GM10847 (cell line): ENCODE results near the gene TSPEAR.

Experiments used
- POLR2A ChIP-seq: IDR thresholded peaks from 2 replicates; pipeline ENCODE4 v1.6.1; 2011; ENCODE audit not compliant: insufficient read length; ENCODE audit errors: extremely low read depth

The TSPEAR gene

DNA sequence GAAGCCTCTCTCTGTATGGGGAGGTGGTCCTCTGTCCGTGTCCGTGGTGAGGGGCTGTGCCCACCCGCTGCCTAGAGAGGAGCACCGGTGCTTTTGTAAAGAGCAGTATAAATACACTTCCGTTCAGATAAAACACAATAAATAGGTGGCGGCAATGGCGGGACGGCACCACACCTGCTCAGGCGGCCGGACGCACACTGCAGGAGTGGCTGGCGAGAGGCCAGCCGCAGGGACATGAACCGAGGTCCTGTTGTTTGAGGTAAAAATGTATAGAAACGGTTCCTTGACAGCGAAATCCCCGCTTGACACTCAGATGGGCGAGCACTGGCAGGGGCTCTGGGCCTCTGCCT lies 212.2 kb downstream of the TSPEAR start:
- TF ChIP-seq POLR2A, result no peak

DNA sequence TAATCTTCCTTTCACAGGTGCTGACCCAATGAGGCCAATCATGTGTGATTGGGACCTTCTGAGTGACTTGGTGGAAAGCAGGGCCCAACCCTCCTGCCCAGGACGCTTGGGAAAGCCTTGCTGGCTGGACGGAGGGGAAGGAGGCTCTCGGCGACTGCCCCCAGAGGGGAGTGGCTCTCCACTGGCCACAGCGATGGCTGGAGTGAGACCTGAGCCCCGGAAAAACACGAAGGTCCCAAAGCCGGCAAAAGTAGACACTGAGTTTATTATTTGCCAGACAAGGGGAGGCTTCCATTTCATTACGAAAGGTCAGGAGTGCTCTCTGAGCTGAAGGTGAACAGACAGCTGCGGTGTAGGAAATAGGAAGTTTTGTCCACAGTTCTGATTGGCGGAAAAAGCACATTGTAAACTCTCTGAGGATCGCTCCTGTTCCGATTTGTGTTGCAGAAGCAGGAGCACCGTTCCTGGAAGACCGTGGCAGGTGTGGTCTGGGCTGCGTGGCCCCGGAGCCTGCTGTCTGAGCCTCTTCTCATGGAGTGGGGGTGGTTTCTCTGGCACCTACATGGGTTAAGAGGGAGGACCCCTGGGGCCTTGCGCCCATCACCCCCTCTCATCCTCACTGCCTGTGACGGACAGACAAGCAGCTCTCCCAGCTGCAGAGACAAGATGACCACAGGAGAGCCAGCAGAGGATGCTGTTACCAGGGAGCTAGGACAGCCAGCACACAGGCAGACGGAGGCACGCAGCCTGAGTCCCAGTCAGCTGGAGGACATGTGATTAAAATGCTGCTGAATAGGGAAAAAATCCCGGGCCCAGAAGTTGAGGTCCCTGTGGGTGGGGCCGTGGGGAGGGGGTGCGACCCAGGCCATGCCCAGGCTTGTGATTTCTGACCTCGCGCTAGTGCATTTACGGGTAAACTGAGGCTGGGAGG lies 212.8 kb downstream of the TSPEAR start:
- no peak for TF ChIP-seq POLR2A

GRCh38 chr21:44497703-44498126 lies 213.7 kb downstream of the TSPEAR start:
- no peak for TF ChIP-seq POLR2A

DNA sequence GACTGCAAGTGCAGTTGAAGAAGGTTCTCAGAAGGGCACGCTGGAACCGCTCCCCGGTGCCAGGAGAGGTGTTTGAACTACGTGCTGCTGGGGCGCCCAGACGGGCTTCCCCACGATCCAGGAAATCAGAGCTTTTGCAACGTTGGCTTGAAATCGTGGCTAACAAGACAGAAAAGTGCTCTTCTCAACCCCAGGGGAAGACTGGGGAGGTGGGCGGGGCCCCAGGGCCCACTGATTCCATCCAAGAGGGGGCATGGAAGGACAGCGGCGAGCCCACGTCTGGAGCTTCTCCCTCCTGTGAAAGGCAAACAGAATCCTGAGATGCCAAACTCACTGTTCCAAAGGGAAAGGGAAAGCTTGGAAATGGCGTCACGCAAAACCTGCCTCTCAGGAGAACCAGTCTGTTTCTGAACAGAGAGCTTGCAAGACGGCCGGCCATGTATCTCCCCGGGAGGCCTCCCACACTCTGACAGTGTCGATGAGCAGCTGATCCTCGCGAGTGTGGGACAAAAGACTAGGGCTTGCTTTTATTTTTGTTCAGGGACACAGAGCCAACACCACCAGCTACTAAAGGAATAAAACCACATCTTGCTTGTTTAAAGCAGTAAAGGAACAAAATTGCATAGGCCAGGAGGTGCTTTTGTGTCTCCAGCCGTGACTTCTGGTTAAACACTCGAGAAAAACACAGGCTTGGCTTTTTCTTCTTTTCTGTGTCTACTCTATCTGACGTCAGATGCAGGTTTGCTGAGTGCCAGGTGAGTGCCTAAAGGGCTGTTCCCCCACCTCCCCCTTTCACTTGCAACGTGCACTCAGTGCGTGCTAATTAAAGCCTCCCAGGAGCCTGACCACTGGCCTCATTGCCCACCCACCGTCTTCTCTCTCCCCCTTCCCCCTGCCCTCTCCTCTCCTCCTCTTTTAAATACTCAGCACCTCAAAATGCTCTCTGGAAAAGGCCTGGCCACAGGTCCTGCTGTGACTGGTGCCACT lies 214.5 kb downstream of the TSPEAR start:
- no peak for TF ChIP-seq POLR2A

GRCh38 chr21:44495611-44496563 lies 215.5 kb downstream of the TSPEAR start:
- no peak for TF ChIP-seq POLR2A

- TF ChIP-seq POLR2A, result no peak
Measured at GRCh38 chr21:44494956-44495355, 216.4 kb downstream of the TSPEAR start.

GRCh38 chr21:44494418-44494817 lies 217.0 kb downstream of the TSPEAR start:
- TF ChIP-seq POLR2A, result no peak

DNA sequence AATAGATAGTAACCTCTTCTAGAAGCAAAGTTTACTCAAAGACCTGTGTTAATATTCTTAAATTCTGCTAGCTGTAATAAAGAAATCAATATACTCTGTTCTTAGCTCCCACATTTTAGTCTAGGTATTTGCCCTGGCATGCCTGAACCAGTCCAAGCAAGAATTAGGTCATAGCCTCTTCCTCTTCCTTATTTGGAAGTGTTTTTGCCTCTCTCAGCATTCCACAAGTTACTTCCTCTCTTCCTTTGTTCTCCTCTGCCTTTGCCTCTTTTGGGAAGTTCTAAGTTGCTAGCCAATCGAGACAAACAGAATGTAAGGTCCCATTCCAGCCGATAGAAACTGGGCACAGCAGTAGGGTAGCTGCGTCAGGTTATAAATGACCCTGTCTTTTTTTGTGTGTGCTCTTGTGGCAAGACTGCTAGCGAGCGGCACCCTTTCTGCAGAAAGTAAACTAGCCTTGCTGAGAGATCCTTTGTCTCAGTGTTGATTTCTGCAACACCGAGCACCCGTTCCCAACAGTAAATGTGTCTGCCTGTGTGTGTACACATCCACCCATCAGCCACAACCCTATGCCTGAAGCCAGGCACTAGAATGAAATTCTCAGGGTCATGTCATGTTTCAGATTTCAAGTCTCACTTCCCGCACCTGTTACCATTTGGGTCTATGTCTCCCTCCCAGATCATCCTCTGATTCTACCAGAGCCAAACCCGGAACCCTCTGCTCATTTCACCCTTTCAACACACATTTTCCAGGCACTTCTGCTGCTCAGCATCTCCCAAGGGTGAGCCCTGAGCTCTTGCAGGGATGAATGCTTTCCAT lies 218.6 kb downstream of the TSPEAR start:
- TF ChIP-seq POLR2A, result no peak

DNA sequence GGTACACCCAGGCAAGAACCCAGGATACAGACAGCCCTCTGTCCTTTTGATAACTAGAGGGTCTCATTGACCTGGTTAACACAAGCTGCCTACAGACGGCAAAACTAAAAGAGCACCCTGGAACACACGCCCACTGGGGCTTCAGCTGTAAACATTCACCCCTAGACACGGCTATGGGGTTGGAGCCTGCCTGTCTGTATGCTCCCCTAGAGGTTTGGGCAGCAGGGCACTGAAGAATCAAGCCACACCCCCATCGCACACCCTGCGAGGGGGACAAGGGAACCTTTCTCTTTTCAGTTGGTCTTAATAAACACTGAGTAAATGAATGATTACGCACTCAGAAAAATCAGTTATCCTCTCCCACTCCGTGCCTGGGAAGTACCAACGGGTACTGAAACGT lies 220.6 kb downstream of the TSPEAR start:
- no peak for TF ChIP-seq POLR2A

DNA sequence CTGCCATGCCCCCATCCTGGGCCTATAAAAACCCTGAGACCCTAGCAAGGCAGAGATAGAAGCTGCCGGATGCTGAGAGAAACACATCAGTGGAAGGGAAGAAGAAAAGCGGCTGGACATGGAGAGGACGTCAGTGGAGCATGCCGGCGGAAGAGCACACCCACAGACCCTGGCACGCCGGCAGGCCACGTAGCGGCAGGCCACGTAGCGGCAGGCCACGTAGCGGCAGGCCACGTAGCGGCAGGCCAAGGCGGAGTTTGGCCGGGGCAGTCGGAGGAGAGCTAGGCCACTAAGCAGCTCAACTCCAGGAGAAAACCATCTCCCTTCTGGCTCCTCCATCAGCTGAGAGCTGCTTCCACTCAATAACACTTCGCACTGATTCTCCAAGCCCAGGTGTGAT lies 221.0 kb downstream of the TSPEAR start:
- TF ChIP-seq POLR2A, result no peak

DNA sequence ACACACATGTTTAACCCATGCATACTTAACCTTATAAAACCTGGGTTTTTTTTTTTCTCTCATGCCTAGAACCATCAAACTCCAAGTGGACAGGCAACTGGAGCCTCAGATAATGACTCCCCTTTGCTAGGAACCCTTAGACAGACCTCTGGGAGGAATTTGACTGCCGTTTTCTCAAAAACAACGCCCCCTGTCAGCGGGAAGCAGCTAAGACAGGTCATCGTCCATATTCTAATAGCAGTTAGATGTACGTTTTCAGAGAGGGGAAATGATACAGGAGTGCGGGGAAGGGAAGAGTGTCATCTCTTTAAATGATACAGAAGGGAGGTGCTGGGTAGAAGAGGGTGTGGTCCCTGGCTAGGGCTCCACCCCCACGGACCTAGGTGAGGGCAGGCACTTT lies 221.4 kb downstream of the TSPEAR start:
- no peak for TF ChIP-seq POLR2A

GRCh38 chr21:44487831-44488230 lies 223.5 kb downstream of the TSPEAR start:
- TF ChIP-seq POLR2A, result no peak

GRCh38 chr21:44486302-44486701 lies 225.1 kb downstream of the TSPEAR start:
- TF ChIP-seq POLR2A, result no peak

GRCh38 chr21:44485796-44486195 lies 225.6 kb downstream of the TSPEAR start:
- no peak for TF ChIP-seq POLR2A
